ENCODE measurements around the gene NTN1. TPM values are rescaled to one million over a fixed set of nuclear protein-coding genes. Genes with fewer than 3 reads are reported as not detected.

The NTN1 gene
- total RNA-seq, 4 donors from 2014 or later: 3.3 to 19.2 (median 10.4) TPM

DNA sequence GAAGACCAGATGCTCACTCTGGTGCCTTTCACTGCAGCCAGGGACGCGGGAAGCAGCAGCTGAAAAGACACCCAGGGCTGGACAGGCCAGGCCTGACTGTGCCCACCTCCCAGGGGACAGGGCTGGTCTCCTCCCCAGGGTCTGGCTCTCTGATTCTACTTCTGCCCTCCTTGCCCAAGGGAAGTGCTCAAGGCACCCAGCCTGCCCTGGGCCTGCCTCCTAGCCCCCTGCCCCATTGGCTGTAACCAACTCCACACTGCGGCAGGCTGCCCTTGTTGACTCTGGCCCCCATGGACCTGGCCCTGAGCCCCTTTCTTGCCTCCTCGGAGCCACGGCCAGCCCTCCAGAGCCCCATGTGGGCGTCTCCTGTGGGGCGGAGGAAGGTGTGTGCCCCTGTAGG is 212.5 kb downstream of the NTN1 start:
- DNase-seq: no peak
- intact Hi-C loops (cut with DNase I; ENCODE audit: low total_unique reads): no loop called here
- Histone ChIP-seq H3K9me3 (no peaks in the 10 kb centered on the region), H3K27me3 (no peaks in the 10 kb centered on the region), H3K36me3 (no peaks in the 10 kb centered on the region), H3K27ac (peak overlapping the region; percentile 84 to 89), H3K4me1 (peaks cover 0 to 3% of the 10 kb centered on the region in 2 donors), H3K4me3 (no peak overlapping the region)
- TF ChIP-seq POLR2A (IDR thresholded peaks at IDR 0.05): no peak
- TF ChIP-seq, protein P1, sequence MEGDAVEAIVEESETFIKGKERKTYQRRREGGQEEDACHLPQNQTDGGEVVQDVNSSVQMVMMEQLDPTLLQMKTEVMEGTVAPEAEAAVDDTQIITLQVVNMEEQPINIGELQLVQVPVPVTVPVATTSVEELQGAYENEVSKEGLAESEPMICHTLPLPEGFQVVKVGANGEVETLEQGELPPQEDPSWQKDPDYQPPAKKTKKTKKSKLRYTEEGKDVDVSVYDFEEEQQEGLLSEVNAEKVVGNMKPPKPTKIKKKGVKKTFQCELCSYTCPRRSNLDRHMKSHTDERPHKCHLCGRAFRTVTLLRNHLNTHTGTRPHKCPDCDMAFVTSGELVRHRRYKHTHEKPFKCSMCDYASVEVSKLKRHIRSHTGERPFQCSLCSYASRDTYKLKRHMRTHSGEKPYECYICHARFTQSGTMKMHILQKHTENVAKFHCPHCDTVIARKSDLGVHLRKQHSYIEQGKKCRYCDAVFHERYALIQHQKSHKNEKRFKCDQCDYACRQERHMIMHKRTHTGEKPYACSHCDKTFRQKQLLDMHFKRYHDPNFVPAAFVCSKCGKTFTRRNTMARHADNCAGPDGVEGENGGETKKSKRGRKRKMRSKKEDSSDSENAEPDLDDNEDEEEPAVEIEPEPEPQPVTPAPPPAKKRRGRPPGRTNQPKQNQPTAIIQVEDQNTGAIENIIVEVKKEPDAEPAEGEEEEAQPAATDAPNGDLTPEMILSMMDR (IDR thresholded peaks at IDR 0.05): no peak

DNA sequence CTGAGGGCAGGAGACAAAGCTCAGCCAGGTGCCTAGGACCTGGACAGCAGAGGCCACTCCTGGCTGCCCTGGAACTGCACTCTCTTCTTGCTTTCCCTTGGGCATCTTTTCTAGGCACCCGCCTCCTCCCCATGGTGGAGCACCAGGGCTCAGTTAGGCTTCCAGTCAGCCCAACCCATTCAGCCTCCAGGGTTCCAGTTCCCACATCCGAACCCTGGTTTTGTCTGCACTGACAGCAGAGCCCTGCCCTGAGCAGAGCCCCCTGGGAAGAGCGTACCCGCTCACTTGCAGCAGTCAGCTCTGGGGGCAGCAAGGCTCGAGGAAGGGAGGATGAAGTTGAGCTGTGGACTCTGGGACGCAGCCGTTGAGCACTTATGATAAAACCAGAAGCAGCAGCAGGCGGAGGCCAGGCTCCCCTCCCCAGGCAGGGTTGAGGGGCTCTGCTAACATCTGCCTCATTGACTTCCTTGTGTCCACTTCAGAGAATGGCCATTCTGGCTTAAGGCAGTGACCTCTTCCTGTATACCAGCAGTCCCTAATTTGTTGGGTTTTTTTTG is 213.2 kb downstream of the NTN1 start:
- intact Hi-C loops (cut with DNase I; ENCODE audit: low total_unique reads): no loop called here
- Histone ChIP-seq H3K4me3 (no peak overlapping the region), H3K4me1 (peaks cover 0 to 8% of the 10 kb centered on the region in 2 donors), H3K27me3 (no peaks in the 10 kb centered on the region), H3K9me3 (no peaks in the 10 kb centered on the region), H3K36me3 (no peaks in the 10 kb centered on the region), H3K27ac (peak overlapping the region; percentile 84 to 89)
- no peak for DNase-seq
- TF ChIP-seq POLR2A (IDR thresholded peaks at IDR 0.05): no peak
- TF ChIP-seq, protein P1 (IDR thresholded peaks at IDR 0.05): no peak

DNA sequence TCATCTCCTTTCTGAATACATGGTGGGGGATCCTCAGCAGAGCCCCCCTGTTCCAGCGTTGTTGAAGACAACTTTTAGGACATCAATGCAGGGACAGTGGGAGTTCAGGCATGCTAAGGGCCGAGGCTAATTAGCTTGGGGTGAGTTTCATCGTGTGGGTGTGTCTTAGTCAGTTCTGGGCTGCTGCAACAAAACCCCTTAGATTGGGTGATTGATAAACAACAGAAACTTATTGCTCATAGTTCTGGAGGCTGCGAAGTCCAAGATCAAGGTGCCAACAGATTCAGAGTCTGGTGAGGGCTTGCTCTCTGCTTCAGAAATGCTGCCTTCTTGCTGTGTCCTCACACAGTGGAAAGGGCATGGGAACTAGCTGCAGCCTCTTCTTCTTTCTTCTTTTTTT is 214.0 kb downstream of the NTN1 start:
- no peak for DNase-seq
- Histone ChIP-seq H3K27ac (no peak overlapping the region), H3K9me3 (no peaks in the 10 kb centered on the region), H3K4me1 (peaks cover 0 to 8% of the 10 kb centered on the region in 2 donors), H3K27me3 (no peaks in the 10 kb centered on the region), H3K4me3 (no peak overlapping the region), H3K36me3 (no peaks in the 10 kb centered on the region)
- intact Hi-C loops (cut with DNase I; ENCODE audit: low total_unique reads): no loop called here
- TF ChIP-seq, protein P1 (IDR thresholded peaks at IDR 0.05): no peak
- TF ChIP-seq POLR2A (IDR thresholded peaks at IDR 0.05): no peak

DNA sequence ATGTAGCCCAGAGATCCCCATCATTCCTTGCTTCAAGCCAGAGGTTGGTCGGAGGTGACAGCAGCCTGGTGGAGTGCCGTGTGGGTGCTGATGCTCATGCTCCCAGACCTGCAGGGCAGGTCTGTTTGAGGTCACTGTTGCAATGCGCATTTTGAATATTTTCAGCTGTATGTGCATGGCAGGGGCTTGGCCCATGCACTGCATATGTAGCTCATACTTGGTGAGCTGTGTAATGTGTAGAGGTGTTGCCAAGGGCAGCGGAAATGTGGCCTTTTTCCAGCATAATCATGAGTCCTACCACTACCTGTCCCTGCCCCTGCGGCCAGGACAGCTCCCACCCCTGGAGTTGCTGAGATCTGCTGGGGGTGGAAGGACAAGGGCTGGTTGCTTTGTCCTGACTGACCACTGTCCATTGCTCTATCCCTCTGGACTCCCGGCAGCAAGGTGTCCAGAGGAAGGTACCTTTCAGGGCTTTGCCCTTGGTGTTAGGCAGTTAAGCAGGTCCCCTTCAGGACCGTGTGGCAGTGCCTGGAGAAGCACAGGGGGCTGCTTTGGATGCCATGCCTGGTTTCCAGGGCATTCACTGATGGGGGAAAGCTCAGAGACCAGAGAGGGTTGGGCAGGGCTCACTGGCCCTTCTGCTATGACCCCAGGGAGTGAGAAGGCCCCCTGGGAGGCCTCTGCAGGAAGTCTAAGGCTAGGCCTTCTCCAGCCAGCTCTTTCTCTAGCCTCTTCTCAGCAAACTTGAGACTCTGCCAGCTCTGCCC is 215.2 kb downstream of the NTN1 start:
- Histone ChIP-seq H3K4me3 (no peak overlapping the region), H3K27me3 (no peaks in the 10 kb centered on the region), H3K4me1 (peaks cover 0 to 13% of the 10 kb centered on the region in 2 donors), H3K9me3 (no peaks in the 10 kb centered on the region), H3K36me3 (no peaks in the 10 kb centered on the region), H3K27ac (peak overlapping the region in 1 of 2 donors; percentile 15)
- intact Hi-C loops (cut with DNase I; ENCODE audit: low total_unique reads): no loop called here
- no peak for TF ChIP-seq POLR2A (IDR thresholded peaks at IDR 0.05)
- TF ChIP-seq, protein P1 (IDR thresholded peaks at IDR 0.05): no peak
- no peak for DNase-seq

DNA sequence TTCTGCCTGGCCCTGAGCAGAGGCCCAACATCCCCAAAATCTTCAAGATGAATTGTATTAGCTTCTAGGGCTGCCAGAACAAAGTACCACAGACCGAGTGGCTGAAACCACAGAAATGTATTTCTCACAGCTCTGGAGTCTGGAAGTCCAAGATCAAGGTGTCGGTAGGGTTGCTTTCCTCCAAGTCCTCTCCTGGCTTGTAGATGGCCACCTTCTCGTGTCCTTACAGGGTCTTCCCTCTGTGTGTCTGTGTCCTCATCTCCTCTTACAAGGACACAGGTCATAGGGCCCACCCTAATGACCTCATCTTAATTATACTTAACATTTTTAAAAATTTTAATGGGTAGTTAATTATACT is 215.7 kb downstream of the NTN1 start:
- H3K9me3 ChIP-seq: no peaks in the 10 kb centered on the region
- intact Hi-C loops (cut with DNase I; ENCODE audit: low total_unique reads): no loop called here
- H3K4me3 ChIP-seq: no peak overlapping the region
- no peaks in the 10 kb centered on the region for H3K36me3 ChIP-seq
- no peaks in the 10 kb centered on the region for H3K27me3 ChIP-seq
- TF ChIP-seq POLR2A (IDR thresholded peaks at IDR 0.05): no peak
- TF ChIP-seq, protein P1 (IDR thresholded peaks at IDR 0.05): no peak
- H3K27ac ChIP-seq: peak overlapping the region in 1 of 2 donors; percentile 15
- no peak for DNase-seq
- H3K4me1 ChIP-seq: peaks cover 0 to 13% of the 10 kb centered on the region in 2 donors

Data from uterus (tissue), 4 donors.